Erythroblast (primary cell): ENCODE results near the gene FES.
A peak's percentile ranks its signal among the peaks of the same experiment; 100 is the strongest.

Experiments used
- DNase-seq, 2 experiments: peaks; one replicate each; lab custom pipeline; 2025; lab: John Stamatoyannopoulos, UW
- GATA1 ChIP-seq: IDR thresholded peaks from 2 replicates; pipeline ENCODE4 v1.6.1; 2011; ENCODE audit warnings: low read depth, mild to moderate bottlenecking, control low read depth, low read length, moderate library complexity
- POLR2A ChIP-seq: IDR thresholded peaks from 2 replicates; pipeline ENCODE4 v1.6.1; 2011; ENCODE audit warnings: mild to moderate bottlenecking, low read length

The FES gene

GRCh38 chr15:90876046-90876445, 8.3 kb upstream of the FES start:
- no peak for TF ChIP-seq POLR2A
- TF ChIP-seq GATA1 = no peak
- DNase-seq = no peak

- TF ChIP-seq GATA1 = no peak
- no peak for TF ChIP-seq POLR2A
- DNase-seq = no peak
Measured at GRCh38 chr15:90876512-90877170, 7.7 kb upstream of the FES start.

- no peak for DNase-seq
- TF ChIP-seq GATA1 (no peak), POLR2A (no peak)
Measured at GRCh38 chr15:90877315-90877714, 7.0 kb upstream of the FES start.

DNA sequence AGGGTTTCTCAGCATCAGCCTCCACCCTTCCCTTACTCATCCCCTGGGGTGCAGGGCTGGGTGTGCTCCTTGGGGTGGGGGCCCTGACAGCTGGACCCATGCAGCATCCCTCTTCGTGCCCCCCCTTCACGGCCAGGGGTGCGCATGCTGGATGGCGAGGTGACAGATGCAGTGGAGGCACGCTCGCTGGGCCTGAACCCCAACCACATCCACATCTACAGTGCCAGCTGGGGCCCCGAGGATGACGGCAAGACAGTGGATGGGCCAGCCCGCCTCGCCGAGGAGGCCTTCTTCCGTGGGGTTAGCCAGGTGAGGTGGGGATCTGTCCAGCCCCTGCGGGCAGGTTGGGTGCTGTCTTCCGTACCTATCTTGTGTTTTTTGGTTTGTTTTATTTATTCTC, 6.3 kb upstream of the FES start:
- TF ChIP-seq POLR2A = no peak
- TF ChIP-seq GATA1 = no peak
- DNase-seq = no peak

- DNase-seq = no peak
- TF ChIP-seq POLR2A = no peak
- no peak for TF ChIP-seq GATA1
Measured at GRCh38 chr15:90878660-90879059, 5.6 kb upstream of the FES start.

DNA sequence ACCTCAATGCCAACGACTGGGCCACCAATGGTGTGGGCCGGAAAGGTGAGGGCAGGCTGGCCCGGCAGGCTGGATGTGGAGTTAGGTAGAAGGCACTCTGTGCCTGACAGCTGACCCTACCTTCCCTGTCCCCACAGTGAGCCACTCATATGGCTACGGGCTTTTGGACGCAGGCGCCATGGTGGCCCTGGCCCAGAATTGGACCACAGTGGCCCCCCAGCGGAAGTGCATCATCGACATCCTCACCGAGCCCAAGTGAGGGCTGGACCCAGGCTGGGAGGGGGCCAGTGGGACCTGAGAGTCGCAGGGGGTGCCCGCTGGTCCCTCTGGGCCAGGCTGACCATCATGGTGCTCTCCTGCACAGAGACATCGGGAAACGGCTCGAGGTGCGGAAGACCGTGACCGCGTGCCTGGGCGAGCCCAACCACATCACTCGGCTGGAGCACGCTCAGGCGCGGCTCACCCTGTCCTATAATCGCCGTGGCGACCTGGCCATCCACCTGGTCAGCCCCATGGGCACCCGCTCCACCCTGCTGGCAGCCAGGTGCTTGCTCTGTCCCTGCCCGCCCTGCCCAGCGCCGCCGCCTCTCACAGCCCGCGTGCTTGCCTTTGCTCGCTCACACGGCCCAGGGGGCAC, 4.5 kb upstream of the FES start:
- no peak for TF ChIP-seq GATA1
- no peak for TF ChIP-seq POLR2A
- no peak for DNase-seq

- TF ChIP-seq GATA1 (no peak), POLR2A (no peak)
Measured at GRCh38 chr15:90880381-90881145, 3.7 kb upstream of the FES start.

DNA sequence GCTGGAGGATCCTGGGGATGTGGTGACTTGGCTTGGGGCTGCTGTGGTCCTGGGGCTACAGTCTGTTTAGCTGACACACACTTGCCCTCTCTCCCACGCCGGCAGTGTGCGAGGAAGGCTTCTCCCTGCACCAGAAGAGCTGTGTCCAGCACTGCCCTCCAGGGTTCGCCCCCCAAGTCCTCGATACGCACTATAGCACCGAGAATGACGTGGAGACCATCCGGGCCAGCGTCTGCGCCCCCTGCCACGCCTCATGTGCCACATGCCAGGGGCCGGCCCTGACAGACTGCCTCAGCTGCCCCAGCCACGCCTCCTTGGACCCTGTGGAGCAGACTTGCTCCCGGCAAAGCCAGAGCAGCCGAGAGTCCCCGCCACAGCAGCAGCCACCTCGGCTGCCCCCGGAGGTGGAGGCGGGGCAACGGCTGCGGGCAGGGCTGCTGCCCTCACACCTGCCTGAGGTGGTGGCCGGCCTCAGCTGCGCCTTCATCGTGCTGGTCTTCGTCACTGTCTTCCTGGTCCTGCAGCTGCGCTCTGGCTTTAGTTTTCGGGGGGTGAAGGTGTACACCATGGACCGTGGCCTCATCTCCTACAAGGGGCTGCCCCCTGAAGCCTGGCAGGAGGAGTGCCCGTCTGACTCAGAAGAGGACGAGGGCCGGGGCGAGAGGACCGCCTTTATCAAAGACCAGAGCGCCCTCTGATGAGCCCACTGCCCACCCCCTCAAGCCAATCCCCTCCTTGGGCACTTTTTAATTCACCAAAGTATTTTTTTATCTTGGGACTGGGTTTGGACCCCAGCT, 2.9 kb upstream of the FES start:
- no peak for TF ChIP-seq GATA1
- TF ChIP-seq POLR2A = no peak
- no peak for DNase-seq

More at GRCh38 chr15:90880381-90881145, 3.7 kb upstream of the FES start:
- no peak for DNase-seq

DNA sequence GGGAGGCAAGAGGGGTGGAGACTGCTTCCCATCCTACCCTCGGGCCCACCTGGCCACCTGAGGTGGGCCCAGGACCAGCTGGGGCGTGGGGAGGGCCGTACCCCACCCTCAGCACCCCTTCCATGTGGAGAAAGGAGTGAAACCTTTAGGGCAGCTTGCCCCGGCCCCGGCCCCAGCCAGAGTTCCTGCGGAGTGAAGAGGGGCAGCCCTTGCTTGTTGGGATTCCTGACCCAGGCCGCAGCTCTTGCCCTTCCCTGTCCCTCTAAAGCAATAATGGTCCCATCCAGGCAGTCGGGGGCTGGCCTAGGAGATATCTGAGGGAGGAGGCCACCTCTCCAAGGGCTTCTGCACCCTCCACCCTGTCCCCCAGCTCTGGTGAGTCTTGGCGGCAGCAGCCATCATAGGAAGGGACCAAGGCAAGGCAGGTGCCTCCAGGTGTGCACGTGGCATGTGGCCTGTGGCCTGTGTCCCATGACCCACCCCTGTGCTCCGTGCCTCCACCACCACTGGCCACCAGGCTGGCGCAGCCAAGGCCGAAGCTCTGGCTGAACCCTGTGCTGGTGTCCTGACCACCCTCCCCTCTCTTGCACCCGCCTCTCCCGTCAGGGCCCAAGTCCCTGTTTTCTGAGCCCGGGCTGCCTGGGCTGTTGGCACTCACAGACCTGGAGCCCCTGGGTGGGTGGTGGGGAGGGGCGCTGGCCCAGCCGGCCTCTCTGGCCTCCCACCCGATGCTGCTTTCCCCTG, 2.2 kb upstream of the FES start:
- TF ChIP-seq GATA1 = no peak
- TF ChIP-seq POLR2A = no peak
- DNase-seq = no peak

- no peak for TF ChIP-seq POLR2A
- no peak for TF ChIP-seq GATA1
- no peak for DNase-seq
Measured at GRCh38 chr15:90882781-90883525, 1.4 kb upstream of the FES start.

GRCh38 chr15:90883526-90883975, 753 bp upstream of the FES start:
- DNase-seq = peak; percentile 27 to 47
- no peak for TF ChIP-seq GATA1
- TF ChIP-seq POLR2A = no peak

DNA sequence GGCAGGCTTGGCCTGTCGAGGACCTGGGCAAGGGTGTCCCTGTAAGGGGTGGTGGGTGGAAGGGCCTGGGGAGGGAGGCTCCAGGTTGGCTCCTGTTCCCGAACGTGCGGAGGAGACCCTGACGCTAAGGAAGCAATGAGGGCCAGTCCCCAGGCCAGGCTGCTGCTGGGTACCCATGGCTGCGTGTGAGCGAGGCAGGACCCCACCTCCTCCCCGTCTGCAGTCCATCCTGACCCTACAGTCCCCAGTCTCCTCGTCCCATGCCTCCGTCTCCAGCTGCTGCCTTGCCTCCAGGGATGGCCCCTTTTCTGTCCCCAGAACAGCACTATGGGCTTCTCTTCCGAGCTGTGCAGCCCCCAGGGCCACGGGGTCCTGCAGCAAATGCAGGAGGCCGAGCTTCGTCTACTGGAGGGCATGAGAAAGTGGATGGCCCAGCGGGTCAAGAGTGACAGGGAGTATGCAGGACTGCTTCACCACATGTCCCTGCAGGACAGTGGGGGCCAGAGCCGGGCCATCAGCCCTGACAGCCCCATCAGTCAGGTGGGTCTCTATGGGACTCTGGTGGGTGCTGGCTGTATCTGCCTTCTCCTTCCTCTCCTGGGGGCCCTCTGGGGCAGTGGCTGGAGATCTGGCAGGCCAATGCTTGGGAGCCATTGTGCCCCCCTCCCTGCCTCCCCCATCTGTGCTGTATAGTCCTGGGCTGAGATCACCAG, 571 bp downstream of the FES start:
- DNase-seq = peak; percentile 49 to 59
- TF ChIP-seq GATA1 (no peak), POLR2A (no peak)
